ENCODE measurements around the gene DYTN. TPM values are rescaled to one million over a fixed set of nuclear protein-coding genes. Genes with fewer than 3 reads are reported as not detected.

The DYTN gene
- total and polyA plus RNA-seq, 2 donors (not counting 3 experiments of a cell fraction or from before 2014, with no cell fraction given) = 0.06 to 0.62 TPM

DNA sequence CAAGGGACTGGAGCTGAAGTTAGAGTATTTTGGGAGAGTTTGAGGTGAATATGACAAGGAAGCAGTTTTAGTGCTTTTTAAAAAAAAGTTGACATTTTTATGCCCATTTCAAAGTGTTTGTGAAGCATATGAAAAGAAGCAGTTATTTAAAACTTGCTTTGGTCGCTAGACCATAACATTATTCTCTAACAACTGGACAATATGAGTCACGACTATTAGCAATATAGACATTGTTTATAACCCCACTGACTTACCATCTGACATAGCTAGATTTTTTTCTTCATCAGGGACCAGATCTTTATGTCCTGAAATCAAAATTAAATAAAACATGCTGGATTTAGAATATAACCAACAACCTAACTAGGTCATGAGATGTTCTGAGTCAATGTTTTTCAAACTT is 22.6 kb upstream of the DYTN start:
- H3K4me2 ChIP-seq (ENCODE audit: insufficient read depth, low read length) = no peak overlapping the region
- H4K20me1 ChIP-seq (replicated peaks; ENCODE audit: control insufficient read depth, extremely low read depth, insufficient read depth, low read length) = no peaks in the 10 kb centered on the region
- BruUV-seq (replicated peaks) = no TSS peak
- no peak overlapping the region for H3K4me3 ChIP-seq (replicated peaks in 1 of 3; ENCODE audit: insufficient read depth in 1 of 3, low read depth in 1 of 3, low read length in 3 of 3)
- DNase-seq (ENCODE audit: low read depth, low spot score) (no peak), FAIRE-seq (no peak)
- ChIA-PET POLR2A (no interaction called here), CTCF (no interaction called here)
- no peak overlapping the region for H3K9ac ChIP-seq (replicated peaks; ENCODE audit: extremely low read depth, insufficient read depth, low read length)
- H3K36me3 ChIP-seq (ENCODE audit: control insufficient read depth in 2 of 2, extremely low read depth in 1 of 2, insufficient read depth in 2 of 2, low read length in 2 of 2) = no peaks in the 10 kb centered on the region
- no peaks in the 10 kb centered on the region for H3K9me1 ChIP-seq (replicated peaks; ENCODE audit: control insufficient read depth, extremely low read depth, insufficient read depth, low read length)
- H3K27me3 ChIP-seq (ENCODE audit: control insufficient read depth in 2 of 2, insufficient read depth in 2 of 2, low read length in 2 of 2) = peaks cover 0 to 5% of the 10 kb centered on the region in 2 experiments
- dilution Hi-C loops (cut with MboI; ENCODE audit: extremely low pct_ligation_motif_present, low sequenced_read_pairs) (no loop called here), intact Hi-C loops (cut with micrococcal nuclease) (no loop called here)
- H3K9me3 ChIP-seq (replicated peaks; ENCODE audit: control insufficient read depth, insufficient read depth, low read length) = no peaks in the 10 kb centered on the region
- H3K79me2 ChIP-seq (ENCODE audit: control insufficient read depth, insufficient read depth, low read length) = no peaks in the 10 kb centered on the region
- H3K4me1 ChIP-seq (ENCODE audit: control insufficient read depth, extremely low read depth, insufficient read depth, low read length) = no peaks in the 10 kb centered on the region
- no peak overlapping the region for H2AFZ ChIP-seq (ENCODE audit: low read depth, low read length)
- no peak overlapping the region for H3K27ac ChIP-seq (ENCODE audit: insufficient read depth, low read depth, low read length)
- TF ChIP-seq EZH2 (IDR thresholded peaks at IDR 0.05; ENCODE audit: borderline replicate concordance, low read depth, low read length, severe bottlenecking) = no peak
- TF ChIP-seq, protein P1, sequence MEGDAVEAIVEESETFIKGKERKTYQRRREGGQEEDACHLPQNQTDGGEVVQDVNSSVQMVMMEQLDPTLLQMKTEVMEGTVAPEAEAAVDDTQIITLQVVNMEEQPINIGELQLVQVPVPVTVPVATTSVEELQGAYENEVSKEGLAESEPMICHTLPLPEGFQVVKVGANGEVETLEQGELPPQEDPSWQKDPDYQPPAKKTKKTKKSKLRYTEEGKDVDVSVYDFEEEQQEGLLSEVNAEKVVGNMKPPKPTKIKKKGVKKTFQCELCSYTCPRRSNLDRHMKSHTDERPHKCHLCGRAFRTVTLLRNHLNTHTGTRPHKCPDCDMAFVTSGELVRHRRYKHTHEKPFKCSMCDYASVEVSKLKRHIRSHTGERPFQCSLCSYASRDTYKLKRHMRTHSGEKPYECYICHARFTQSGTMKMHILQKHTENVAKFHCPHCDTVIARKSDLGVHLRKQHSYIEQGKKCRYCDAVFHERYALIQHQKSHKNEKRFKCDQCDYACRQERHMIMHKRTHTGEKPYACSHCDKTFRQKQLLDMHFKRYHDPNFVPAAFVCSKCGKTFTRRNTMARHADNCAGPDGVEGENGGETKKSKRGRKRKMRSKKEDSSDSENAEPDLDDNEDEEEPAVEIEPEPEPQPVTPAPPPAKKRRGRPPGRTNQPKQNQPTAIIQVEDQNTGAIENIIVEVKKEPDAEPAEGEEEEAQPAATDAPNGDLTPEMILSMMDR (IDR thresholded peaks at IDR 0.05; ENCODE audit: extremely low read depth in 1 of 2, insufficient read depth in 1 of 2, low read depth in 1 of 2, low read length in 2 of 2) = no peak
- TF ChIP-seq, protein P2, sequence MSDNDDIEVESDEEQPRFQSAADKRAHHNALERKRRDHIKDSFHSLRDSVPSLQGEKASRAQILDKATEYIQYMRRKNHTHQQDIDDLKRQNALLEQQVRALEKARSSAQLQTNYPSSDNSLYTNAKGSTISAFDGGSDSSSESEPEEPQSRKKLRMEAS (IDR thresholded peaks at IDR 0.05; ENCODE audit: insufficient read depth, insufficient read length) = no peak
- no peak for TF ChIP-seq GATA2 (IDR thresholded peaks at IDR 0.05; ENCODE audit: insufficient read depth, insufficient read length, low read depth, low read length)
- TF ChIP-seq FOS (IDR thresholded peaks at IDR 0.05; ENCODE audit: borderline replicate concordance, insufficient read depth, low read length) = no peak
- no peak for TF ChIP-seq JUN (IDR thresholded peaks at IDR 0.05; ENCODE audit: borderline replicate concordance, insufficient read depth, insufficient read length, low read depth)
- TF ChIP-seq POLR2A (IDR thresholded peaks at IDR 0.05; ENCODE audit: low read depth, low read length) = no peak
- TF ChIP-seq MYC (IDR thresholded peaks at IDR 0.05; ENCODE audit: low read depth, low read length) = no peak
- no peak for TF ChIP-seq POLR2AphosphoS5 (IDR thresholded peaks at IDR 0.05; ENCODE audit: insufficient read depth, low read depth, low read length)

Measured in endothelial cell of umbilical vein (primary cell).